Ovary (tissue), 9 donors: ENCODE results near the gene LRP1B. TPM values are rescaled to one million over a fixed set of nuclear protein-coding genes. Genes with fewer than 3 reads are reported as not detected.
"Not testable (repeated sequence)": the region's sequence is repeated elsewhere in the genome, so short reads cannot be mapped to it uniquely, and the experiment has no call there.

ENCODE experiments used
- DNase-seq, 5 donors: peaks; one replicate each; pipeline ENCODE4 v3.0.0-alpha.2; 2019 to 2020
- H3K27ac ChIP-seq, 2 donors: fragments of 200-600 bp; one replicate each; pipeline versions ENCODE4 v1.5.1 to v1.8.0; 2019 to 2022
- H3K27me3 ChIP-seq: fragments of 200-600 bp; one replicate; pipeline ENCODE4 v1.8.0; 2022
- H3K36me3 ChIP-seq: fragments of 200-600 bp; sonication (generic); one replicate; pipeline ENCODE4 v1.5.1; 2019
- H3K4me1 ChIP-seq: one replicate; pipeline ENCODE4 v1.8.1; 2013; ENCODE audit warnings: mild to moderate bottlenecking, moderate library complexity; ENCODE audit not compliant: insufficient read depth
- H3K4me3 ChIP-seq: fragments of 200-600 bp; sonication (generic); one replicate; pipeline ENCODE4 v1.5.1; 2017
- H3K9me3 ChIP-seq, 2 donors: fragments of 200-600 bp in 1 of 2; sonication (generic) in 1 of 2; one replicate each; pipeline versions ENCODE4 v1.5.1 to v1.8.1; 2013 to 2019; ENCODE audit warnings: mild to moderate bottlenecking in 1 of 2, moderate library complexity in 1 of 2
- CTCF ChIP-seq, 3 donors: fragments of 450-650 bp in 2 of 3; fragments of 200-600 bp in 1 of 3; IDR thresholded peaks; one replicate each; pipeline versions ENCODE4 v1.5.1 to v1.8.0; 2016 to 2022; ENCODE audit warnings: antibody characterized with exemption in 3 of 3, mild to moderate bottlenecking in 1 of 3
- EP300 ChIP-seq: sonication (generic); formaldehyde crosslinking; IDR thresholded peaks from one replicate; pipeline ENCODE4 v1.6.1; 2017; ENCODE audit warnings: antibody characterized with exemption
- POLR2A ChIP-seq: fragments of 450-650 bp; IDR thresholded peaks from one replicate; pipeline ENCODE4 v1.6.1; 2017; ENCODE audit warnings: antibody characterized with exemption, mild to moderate bottlenecking, moderate library complexity
- WGBS, 3 donors: extraction: QIAGEN DNeasy Blood & Tissue Kit in 1 of 3; methylation state at CpG; one replicate each; pipeline versions ENCODE4 v1.1.5 to v1.1.7; 2013 to 2017; 5-methylcytosine and 5-hydroxymethylcytosine counted together
- intact Hi-C, 4 donors: fragments of 100-400 bp; cut with DNase I; formaldehyde crosslinking; loops; one replicate each; pipeline versions ENCODE4 v1.11.0 to v1.15.1; 2022 to 2023
- polyA plus RNA-seq, 2 donors: library from polyadenylated mRNA; stranded (reverse); fragments of 200-250 nt in 1 of 2; fragments of 350-450 nt in 1 of 2; fragmentation: Illumina TruSeq in 1 of 2; extraction: RNeasy Lipid Tissue Mini Kit (QIAGEN cat#74804) in 1 of 2; gene quantifications; one replicate each; pipeline ENCODE4 v1.2.3, GENCODE V29; 2013 to 2014
- total RNA-seq, 7 donors: library from RNA; depleted of rRNA in 2 of 7; stranded (reverse); fragments of >200 nt in 2 of 7; fragmentation: NEBNext Ultra II Directional in 3 of 7; extraction: Animal tissue kit (Norgen Biotek cat#: 25700) in 3 of 7; gene quantifications; one replicate each; pipeline versions ENCODE4 v1.1.0 to v1.2.4, GENCODE V29; 2016 to 2023
- donor health status: DM: no; HTN: no; CAD: no; lungs with moderate emphysema.
- donor health status: DM: no; HTN: no; CAD: no.
- donor health status: Bipolar disorder and iron deficiency.
- donor health status: DM: yes; HTN: yes; CAD: no.
- donor health status: DM: no; HTN: no; CAD: no.
- donor health status: DM: yes; HTN: yes; CAD: no.

LRP1B gene
- total and polyA plus RNA-seq, 9 donors: 0.08 to 2.6 (median 0.37) TPM

DNA sequence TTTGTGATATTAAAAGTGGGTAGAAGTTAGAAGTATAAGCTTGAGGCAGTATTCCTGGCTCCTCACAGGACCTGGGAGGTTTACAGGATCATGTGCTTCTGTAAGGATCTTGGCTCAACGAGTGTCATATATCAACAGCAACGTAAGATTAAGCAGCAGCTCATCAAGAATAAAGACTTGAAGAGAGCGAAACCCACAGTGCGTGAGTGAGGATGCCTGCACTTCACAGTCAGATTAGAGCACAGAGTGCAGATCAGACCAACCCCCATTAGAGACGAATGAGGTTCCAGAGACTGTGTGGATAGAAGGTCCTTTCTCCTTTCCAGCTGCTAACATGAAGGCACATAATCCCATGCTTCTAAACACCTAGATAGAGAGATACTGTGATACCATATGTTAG, 1693.9 kb downstream of the LRP1B start:
- H3K27me3 ChIP-seq: no peaks in the 10 kb centered on the region
- H3K4me3 ChIP-seq: no peak overlapping the region
- 47 to 66% (median 64%) methylated on average over 5 of the region's 5 CpGs for WGBS, 3 donors
- H3K9me3 ChIP-seq: no peaks in the 10 kb centered on the region
- TF ChIP-seq POLR2A (no peak), EP300 (no peak), CTCF (IDR thresholded peaks at IDR 0.05) (no peak)
- H3K36me3 ChIP-seq: no peaks in the 10 kb centered on the region
- intact Hi-C loops: no loop called here
- no peaks in the 10 kb centered on the region for H3K4me1 ChIP-seq
- H3K27ac ChIP-seq: no peak overlapping the region
- DNase-seq: no peak

GRCh38 chr2:140427033-140427432, 1703.8 kb downstream of the LRP1B start:
- DNase-seq, H3K36me3 ChIP-seq, H3K4me1 ChIP-seq, H3K4me3 ChIP-seq, H3K9me3 ChIP-seq, H3K27me3 ChIP-seq, intact Hi-C loops, H3K27ac ChIP-seq: not testable (repeated sequence)
- 92 to 95% (median 94%) methylated on average over 18 of the region's 18 CpGs for WGBS, 3 donors

DNA sequence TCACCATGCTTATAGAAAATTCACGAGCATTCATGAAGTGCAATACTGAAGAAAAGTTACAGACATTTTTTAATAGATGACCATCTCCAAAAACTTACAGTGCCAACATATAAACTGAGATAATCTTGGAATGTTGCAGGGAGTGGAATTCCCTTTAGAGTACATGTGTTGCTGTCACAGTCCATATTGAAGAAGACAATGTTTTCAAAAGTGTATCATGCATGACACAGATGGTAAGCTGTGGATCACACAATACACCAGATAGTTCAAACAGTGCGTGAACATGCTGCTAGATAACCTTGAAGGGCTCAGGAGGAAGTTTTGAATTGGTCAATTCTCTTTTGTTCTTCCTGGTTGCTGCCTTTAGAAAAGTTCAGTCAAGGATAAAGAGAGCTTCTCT, 1706.3 kb downstream of the LRP1B start:
- no peaks in the 10 kb centered on the region for H3K9me3 ChIP-seq
- no peak overlapping the region for H3K4me3 ChIP-seq
- no peak for TF ChIP-seq EP300
- no peak for TF ChIP-seq CTCF (IDR thresholded peaks at IDR 0.05)
- TF ChIP-seq POLR2A: no peak
- no peaks in the 10 kb centered on the region for H3K27me3 ChIP-seq
- H3K27ac ChIP-seq: no peak overlapping the region
- intact Hi-C loops: no loop called here
- no peaks in the 10 kb centered on the region for H3K4me1 ChIP-seq
- DNase-seq: no peak
- 67 to 76% (median 75%) methylated on average over 2 of the region's 2 CpGs for WGBS, 3 donors
- no peaks in the 10 kb centered on the region for H3K36me3 ChIP-seq

- H3K27me3 ChIP-seq: no peaks in the 10 kb centered on the region
- H3K4me3 ChIP-seq: no peak overlapping the region
- H3K4me1 ChIP-seq: no peaks in the 10 kb centered on the region
- no peaks in the 10 kb centered on the region for H3K36me3 ChIP-seq
- intact Hi-C loops: no loop called here
- DNase-seq: no peak
- TF ChIP-seq POLR2A: no peak
- no peak for TF ChIP-seq CTCF (IDR thresholded peaks at IDR 0.05)
- TF ChIP-seq EP300: no peak
- H3K9me3 ChIP-seq: no peaks in the 10 kb centered on the region
- WGBS, 3 donors: 84 to 88% (median 88%) methylated on average over 7 of the region's 7 CpGs
- H3K27ac ChIP-seq: no peak overlapping the region
Observed at GRCh38 chr2:140422759-140423158, 1708.1 kb downstream of the LRP1B start.

DNA sequence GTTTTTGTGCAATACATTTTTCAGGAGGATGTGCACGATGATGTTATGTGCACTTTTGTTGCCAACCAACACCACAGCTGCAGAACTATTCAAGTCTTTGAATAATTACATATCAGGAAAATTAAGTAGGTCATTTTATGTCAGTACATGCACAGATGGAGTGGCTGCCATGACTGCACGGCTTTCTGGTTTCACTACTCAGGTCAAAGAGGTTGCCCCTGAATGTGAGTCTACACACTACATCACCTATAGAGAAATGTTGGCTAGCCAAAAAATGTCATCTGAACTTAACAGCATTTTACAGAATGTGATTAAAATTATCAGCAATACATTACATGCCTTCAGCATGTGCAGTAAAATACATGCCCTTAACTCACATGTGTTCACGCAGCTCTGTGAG, 1713.3 kb downstream of the LRP1B start:
- H3K4me3 ChIP-seq: no peak overlapping the region
- no peak overlapping the region for H3K27ac ChIP-seq
- H3K9me3 ChIP-seq: no peaks in the 10 kb centered on the region
- WGBS, 3 donors: 76 to 86% (median 77%) methylated on average over 3 of the region's 3 CpGs
- no peaks in the 10 kb centered on the region for H3K27me3 ChIP-seq
- H3K36me3 ChIP-seq: no peaks in the 10 kb centered on the region
- H3K4me1 ChIP-seq: no peaks in the 10 kb centered on the region
- no peak for DNase-seq
- TF ChIP-seq EP300: no peak
- TF ChIP-seq CTCF (IDR thresholded peaks at IDR 0.05): no peak
- no peak for TF ChIP-seq POLR2A
- intact Hi-C loops: no loop called here
